ENCODE measurements around the gene ZNF629.

GRCh38 chr16:30834130-30834740, 47.2 kb upstream of the ZNF629 start:
- TF ChIP-seq CTCF (IDR thresholded peaks at IDR 0.05) (no peak), POLR2A (IDR thresholded peaks at IDR 0.05) (no peak)
